ENCODE data around the gene LAMB1. TPM values are rescaled to one million over a fixed set of nuclear protein-coding genes. Genes with fewer than 3 reads are reported as not detected.

The LAMB1 gene
- total RNA-seq, 1 experiment from 2014 or later = 101 TPM

DNA sequence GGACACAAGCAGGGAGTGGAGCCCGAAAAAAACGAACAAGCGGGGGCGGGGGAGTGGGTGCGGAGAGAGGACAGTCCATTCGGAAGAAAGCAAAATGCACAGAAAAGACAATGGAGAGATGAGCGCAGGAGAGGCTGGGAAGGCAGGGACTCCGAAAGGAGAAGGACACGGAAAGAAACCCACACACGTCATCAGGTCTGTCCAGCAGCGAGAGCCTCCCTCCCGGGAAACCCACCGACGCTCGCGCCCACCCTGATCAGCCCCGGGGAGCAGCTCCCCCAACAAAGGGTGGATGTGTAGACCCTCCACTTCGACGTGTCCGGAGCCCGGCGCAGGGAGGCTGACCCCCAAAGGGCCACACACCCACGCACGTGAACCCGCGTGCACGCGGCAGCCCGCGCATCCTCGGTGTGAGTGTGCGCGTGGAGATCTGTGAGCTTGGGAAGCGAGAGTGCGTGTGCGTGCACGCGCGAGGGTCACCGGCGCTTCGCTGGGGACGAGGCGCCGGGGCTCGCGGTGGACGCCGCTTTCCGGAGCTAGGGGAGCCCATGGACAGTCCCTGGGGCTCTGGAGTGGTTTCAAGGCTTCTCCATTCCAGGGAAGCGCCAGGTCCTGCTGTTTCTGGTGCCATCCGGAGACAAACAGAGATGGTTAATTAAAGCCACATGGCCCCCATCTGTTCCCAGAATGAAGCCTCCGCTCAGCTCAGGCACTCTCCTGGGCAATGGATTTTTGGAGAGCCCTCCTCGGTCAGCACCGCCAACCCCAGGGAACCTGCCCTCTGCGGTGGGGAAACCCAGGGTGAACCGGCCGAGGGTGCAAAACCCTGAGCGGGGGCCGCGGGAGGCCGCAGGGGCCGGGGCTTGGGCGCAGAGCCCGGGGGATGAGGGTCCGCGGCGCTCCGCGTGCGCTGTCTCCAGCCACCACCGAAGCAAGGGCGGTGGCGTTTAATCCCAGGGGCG lies 916 bp downstream of the LAMB1 start:
- H3K4me1 ChIP-seq (ENCODE audit: insufficient read depth, low read length) = peaks cover 62% of the 10 kb centered on the region
- TF ChIP-seq EZH2phosphoT487 (IDR thresholded peaks at IDR 0.05; ENCODE audit: borderline replicate concordance, low read length) (no peak), EZH2 (IDR thresholded peaks at IDR 0.05; ENCODE audit: low read length, unreplicated experiment) (no peak)
- TF ChIP-seq, protein P1, sequence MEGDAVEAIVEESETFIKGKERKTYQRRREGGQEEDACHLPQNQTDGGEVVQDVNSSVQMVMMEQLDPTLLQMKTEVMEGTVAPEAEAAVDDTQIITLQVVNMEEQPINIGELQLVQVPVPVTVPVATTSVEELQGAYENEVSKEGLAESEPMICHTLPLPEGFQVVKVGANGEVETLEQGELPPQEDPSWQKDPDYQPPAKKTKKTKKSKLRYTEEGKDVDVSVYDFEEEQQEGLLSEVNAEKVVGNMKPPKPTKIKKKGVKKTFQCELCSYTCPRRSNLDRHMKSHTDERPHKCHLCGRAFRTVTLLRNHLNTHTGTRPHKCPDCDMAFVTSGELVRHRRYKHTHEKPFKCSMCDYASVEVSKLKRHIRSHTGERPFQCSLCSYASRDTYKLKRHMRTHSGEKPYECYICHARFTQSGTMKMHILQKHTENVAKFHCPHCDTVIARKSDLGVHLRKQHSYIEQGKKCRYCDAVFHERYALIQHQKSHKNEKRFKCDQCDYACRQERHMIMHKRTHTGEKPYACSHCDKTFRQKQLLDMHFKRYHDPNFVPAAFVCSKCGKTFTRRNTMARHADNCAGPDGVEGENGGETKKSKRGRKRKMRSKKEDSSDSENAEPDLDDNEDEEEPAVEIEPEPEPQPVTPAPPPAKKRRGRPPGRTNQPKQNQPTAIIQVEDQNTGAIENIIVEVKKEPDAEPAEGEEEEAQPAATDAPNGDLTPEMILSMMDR (conservative IDR thresholded peaks at IDR 0.05; ENCODE audit: low read depth, low read length) = no peak
- no peaks in the 10 kb centered on the region for H3K9me3 ChIP-seq (ENCODE audit: low read length)
- no peaks in the 10 kb centered on the region for H3K27me3 ChIP-seq (ENCODE audit: low read length)
- peak overlapping the region; percentile 96 for H3K9ac ChIP-seq (ENCODE audit: low read length)
- no peaks in the 10 kb centered on the region for H3F3A ChIP-seq (ENCODE audit: low read length, unreplicated experiment)
- peak overlapping the region; percentile 99 for H3K4me2 ChIP-seq (ENCODE audit: low read length)
- DNase-seq (no peak), ATAC-seq (peak; percentile 11)
- peaks cover 54% of the 10 kb centered on the region for H3K79me2 ChIP-seq (ENCODE audit: low read length)
- no peaks in the 10 kb centered on the region for H3K9me2 ChIP-seq (replicated peaks; ENCODE audit: low read length)
- peak overlapping the region; percentile 90 for H2AFZ ChIP-seq (ENCODE audit: low read length)
- H3K4me3 ChIP-seq (ENCODE audit: low read length) = peak overlapping the region; percentile 87
- POLR2A ChIA-PET (ENCODE audit: unreplicated experiment) = no interaction called here
- H3K27ac ChIP-seq (ENCODE audit: low read length) = peak overlapping the region; percentile 71
- no peaks in the 10 kb centered on the region for H4K20me1 ChIP-seq (ENCODE audit: low read length)
- CTCF ChIA-PET = interaction anchor here (0.6 to 0.7 kb wide), 2 partner anchors 8 to 13 kb away, joined by 3 read pairs; no protein-coding TSS in a partner anchor
- intact Hi-C loops (cut with micrococcal nuclease) = loop anchor here (1.0 to 10.0 kb wide), 3 partner anchors 35 to 257 kb away; partner anchors contain the start of genes CBLL1 and DLD
- peaks cover 10% of the 10 kb centered on the region; the same call in 1 of the 2 replicates for H3K36me3 ChIP-seq (ENCODE audit: low read depth, low read length)
- no TSS peak for BruUV-seq (replicated peaks)

DNA sequence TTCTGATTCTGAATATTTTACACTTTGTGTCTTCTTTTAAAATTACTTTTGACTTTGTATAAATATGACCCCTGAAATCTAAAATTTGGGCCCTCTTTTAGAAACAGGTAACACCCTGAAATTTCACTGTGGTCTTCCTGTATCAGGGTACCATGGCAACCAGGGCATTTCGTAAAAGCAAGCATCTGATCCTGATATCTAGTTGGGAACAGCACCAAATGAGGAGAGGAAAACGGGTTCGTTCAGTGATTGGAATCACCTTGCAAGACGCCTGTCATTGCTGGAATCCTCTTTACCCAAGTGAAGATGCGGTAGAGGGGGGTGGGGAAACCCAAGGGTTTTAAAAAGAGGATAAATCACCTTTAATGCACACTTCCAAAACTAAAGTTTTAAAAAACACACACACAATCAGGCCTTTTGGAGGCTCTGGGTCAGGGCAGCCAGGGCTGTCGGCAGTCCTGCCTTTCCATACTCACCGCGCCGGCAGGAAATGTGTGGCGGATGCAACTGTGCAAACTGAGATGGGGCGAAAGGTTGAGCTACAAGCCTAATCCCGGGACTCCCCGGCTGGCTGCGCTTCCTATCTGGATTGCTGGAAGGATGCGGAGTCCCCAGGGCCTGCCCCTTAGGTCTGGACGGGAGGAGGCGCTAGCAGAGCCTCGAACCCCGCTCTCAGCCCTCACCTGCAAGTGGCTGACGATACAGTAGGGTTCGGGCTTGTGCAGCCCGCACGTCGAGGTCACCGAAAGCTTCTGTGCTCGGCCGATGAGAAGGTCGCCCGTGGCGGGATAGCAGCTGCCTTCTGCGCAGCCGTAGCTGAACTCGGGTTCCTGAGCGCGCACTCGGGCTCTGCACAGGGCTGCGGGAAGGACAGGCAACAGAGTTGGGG lies 1.8 kb downstream of the LAMB1 start:
- POLR2A ChIA-PET (ENCODE audit: unreplicated experiment) = no interaction called here
- TF ChIP-seq, protein P1 (conservative IDR thresholded peaks at IDR 0.05; ENCODE audit: low read depth, low read length) = peak; percentile 39
- TF ChIP-seq EZH2phosphoT487 (IDR thresholded peaks at IDR 0.05; ENCODE audit: borderline replicate concordance, low read length) = no peak
- peak; percentile 54 for DNase-seq

More for the DNA sequence above, 1.8 kb downstream of the LAMB1 start:
- CTCF ChIA-PET = interaction anchor here (0.6 kb wide), 2 partner anchors 9 to 89 kb away, joined by 3 read pairs; no protein-coding TSS in a partner anchor
- peak overlapping the region; percentile 96 for H3K9ac ChIP-seq (ENCODE audit: low read length)
- peaks cover 6% of the 10 kb centered on the region for H3F3A ChIP-seq (ENCODE audit: low read length, unreplicated experiment)
- H3K9me3 ChIP-seq (ENCODE audit: low read length) = no peaks in the 10 kb centered on the region
- peaks cover 71% of the 10 kb centered on the region for H3K4me1 ChIP-seq (ENCODE audit: insufficient read depth, low read length)
- peak; percentile 18 for ATAC-seq
- H3K4me2 ChIP-seq (ENCODE audit: low read length) = peak overlapping the region; percentile 99
- BruUV-seq (replicated peaks) = no TSS peak
- H4K20me1 ChIP-seq (ENCODE audit: low read length) = no peaks in the 10 kb centered on the region
- H2AFZ ChIP-seq (ENCODE audit: low read length) = peak overlapping the region; percentile 90
- H3K4me3 ChIP-seq (ENCODE audit: low read length) = peak overlapping the region; percentile 87
- intact Hi-C loops (cut with micrococcal nuclease) = loop anchor here (5.0 to 10.0 kb wide), 2 partner anchors 109 to 256 kb away; partner anchors contain the start of genes CBLL1 and DLD
- peaks cover 10% of the 10 kb centered on the region; the same call in 1 of the 2 replicates for H3K36me3 ChIP-seq (ENCODE audit: low read depth, low read length)
- H3K79me2 ChIP-seq (ENCODE audit: low read length) = peaks cover 54% of the 10 kb centered on the region
- H3K9me2 ChIP-seq (replicated peaks; ENCODE audit: low read length) = no peaks in the 10 kb centered on the region
- peak overlapping the region; percentile 71 for H3K27ac ChIP-seq (ENCODE audit: low read length)
- no peaks in the 10 kb centered on the region for H3K27me3 ChIP-seq (ENCODE audit: low read length)
